AG04449 (cell line): ENCODE data around the gene JMJD6.

ENCODE experiments used
- CTCF ChIA-PET: fragments of 350-600 bp; formaldehyde crosslinking; extraction: SDS; loops from one replicate; lab custom pipeline; 2021; ENCODE audit warnings: antibody characterized with exemption; lab: Yijun Ruan, JAX
- POLR2A ChIA-PET: fragments of 400-600, 350-600 bp; formaldehyde crosslinking; extraction: SDS; loops from one replicate; lab custom pipeline; 2020; ENCODE audit warnings: antibody characterized with exemption, inconsistent platforms; lab: Yijun Ruan, JAX
- DNase-seq: peaks from one replicate; pipeline ENCODE4 v3.0.0-alpha.2; 2010; ENCODE audit warnings: low read depth, low spot score
- H3K4me3 ChIP-seq: 2 replicates; pipeline ENCODE4 v1.5.1; 2011; ENCODE audit warnings: low read depth, mild to moderate bottlenecking, control low read depth, low read length
- TF ChIP-seq, protein P1 (sequence below): IDR thresholded peaks from one replicate; pipeline ENCODE4 v1.5.1; 2011; ENCODE audit warnings: mild to moderate bottlenecking, moderate library complexity, low read length, control low read depth, inconsistent platforms; ENCODE audit not compliant: insufficient read depth; ENCODE audit errors: missing control alignments

The JMJD6 gene

GRCh38 chr17:76726231-76726775 lies at the start of gene JMJD6:
TSS of gene JMJD6 (minus strand) at chr17:76726606. CDS start at chr17:76726475, 131 bp downstream.
- DNase-seq: peak; percentile 75
- TF ChIP-seq, protein P1, sequence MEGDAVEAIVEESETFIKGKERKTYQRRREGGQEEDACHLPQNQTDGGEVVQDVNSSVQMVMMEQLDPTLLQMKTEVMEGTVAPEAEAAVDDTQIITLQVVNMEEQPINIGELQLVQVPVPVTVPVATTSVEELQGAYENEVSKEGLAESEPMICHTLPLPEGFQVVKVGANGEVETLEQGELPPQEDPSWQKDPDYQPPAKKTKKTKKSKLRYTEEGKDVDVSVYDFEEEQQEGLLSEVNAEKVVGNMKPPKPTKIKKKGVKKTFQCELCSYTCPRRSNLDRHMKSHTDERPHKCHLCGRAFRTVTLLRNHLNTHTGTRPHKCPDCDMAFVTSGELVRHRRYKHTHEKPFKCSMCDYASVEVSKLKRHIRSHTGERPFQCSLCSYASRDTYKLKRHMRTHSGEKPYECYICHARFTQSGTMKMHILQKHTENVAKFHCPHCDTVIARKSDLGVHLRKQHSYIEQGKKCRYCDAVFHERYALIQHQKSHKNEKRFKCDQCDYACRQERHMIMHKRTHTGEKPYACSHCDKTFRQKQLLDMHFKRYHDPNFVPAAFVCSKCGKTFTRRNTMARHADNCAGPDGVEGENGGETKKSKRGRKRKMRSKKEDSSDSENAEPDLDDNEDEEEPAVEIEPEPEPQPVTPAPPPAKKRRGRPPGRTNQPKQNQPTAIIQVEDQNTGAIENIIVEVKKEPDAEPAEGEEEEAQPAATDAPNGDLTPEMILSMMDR: no peak
- ChIA-PET POLR2A (interaction anchor here (0.9 to 2.7 kb wide), 5 partner anchors 9 to 46 kb away, joined by 4 to 28 read pairs (median 5); partner anchors contain the start of gene MFSD11), CTCF (interaction anchor here (2.9 to 6.5 kb wide), 2 partner anchors 11 to 168 kb away, joined by 10 to 74 read pairs; no protein-coding TSS in a partner anchor)
- H3K4me3 ChIP-seq: peak within 1 kb of the TSS; percentile 91

- CTCF ChIA-PET: interaction anchor here (0.9 to 1.2 kb wide), 2 partner anchors 252 to 281 kb away, joined by 3 read pairs; no protein-coding TSS in a partner anchor
- DNase-seq: no peak
Observed at GRCh38 chr17:76775021-76775600, 48.7 kb upstream of the JMJD6 start.

GRCh38 chr17:76772842-76773525 lies 46.6 kb upstream of the JMJD6 start:
- CTCF ChIA-PET: interaction anchor here (0.6 to 1.2 kb wide), 6 partner anchors 12 to 1414 kb away, joined by 3 to 4 read pairs (median 3); no protein-coding TSS in a partner anchor
- TF ChIP-seq, protein P1: no peak
- H3K4me3 ChIP-seq: peak overlapping the region; percentile 36
- peak; percentile 58 for DNase-seq
- POLR2A ChIA-PET: interaction anchor here (0.7 to 1.2 kb wide), 5 partner anchors 12 to 47 kb away, joined by 3 to 10 read pairs (median 4); partner anchors contain the start of genes JMJD6, METTL23, MFSD11 and SRSF2

More at GRCh38 chr17:76775021-76775600, 48.7 kb upstream of the JMJD6 start:
- POLR2A ChIA-PET: interaction anchor here (0.5 kb wide), 1 partner anchor 30 kb away, joined by 5 read pairs; no protein-coding TSS in a partner anchor
- TF ChIP-seq, protein P1: no peak
- no peak overlapping the region for H3K4me3 ChIP-seq

DNA sequence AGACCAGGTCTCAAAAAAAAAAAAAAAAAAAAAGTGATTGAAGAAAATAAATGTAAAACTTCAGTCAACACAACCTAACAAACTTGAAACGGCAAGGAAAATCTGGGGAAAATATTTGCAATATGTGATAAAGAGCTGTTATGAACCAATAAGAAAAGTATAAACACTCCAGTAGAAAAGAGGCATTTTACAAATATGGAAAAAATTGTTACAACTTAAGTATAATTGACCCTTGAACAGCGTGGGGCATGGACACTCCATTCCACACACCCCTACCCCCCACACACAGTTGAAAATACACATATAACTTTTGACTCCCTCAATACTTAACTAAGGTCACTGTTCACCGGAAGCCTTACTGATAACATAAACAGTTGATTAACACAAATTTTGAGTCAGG lies 32.2 kb upstream of the JMJD6 start:
- H3K4me3 ChIP-seq: no peak overlapping the region
- TF ChIP-seq, protein P1: no peak
- ChIA-PET POLR2A (no interaction called here), CTCF (no interaction called here)
- DNase-seq: no peak

DNA sequence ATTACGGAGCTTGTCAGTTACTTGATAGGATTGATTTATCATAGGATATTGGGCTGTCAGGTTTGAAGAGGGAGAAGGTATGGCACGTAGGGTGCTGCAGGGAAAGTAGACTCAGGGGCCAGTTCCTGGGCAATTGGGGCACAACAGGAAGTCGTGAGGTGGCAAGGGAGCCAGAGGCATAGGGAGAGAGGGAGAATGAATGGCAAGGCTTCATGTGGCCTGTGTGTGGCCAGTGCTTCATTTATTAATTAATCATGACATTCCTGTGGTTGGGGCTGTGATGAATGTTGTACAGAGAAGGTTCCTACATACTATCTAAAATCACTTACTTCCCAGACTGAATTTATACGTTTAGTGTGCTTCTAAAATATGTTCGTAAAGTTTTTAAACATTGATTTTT lies 30.9 kb upstream of the JMJD6 start:
- ChIA-PET POLR2A (no interaction called here), CTCF (no interaction called here)
- TF ChIP-seq, protein P1: no peak
- H3K4me3 ChIP-seq: no peak overlapping the region
- DNase-seq: no peak

DNA sequence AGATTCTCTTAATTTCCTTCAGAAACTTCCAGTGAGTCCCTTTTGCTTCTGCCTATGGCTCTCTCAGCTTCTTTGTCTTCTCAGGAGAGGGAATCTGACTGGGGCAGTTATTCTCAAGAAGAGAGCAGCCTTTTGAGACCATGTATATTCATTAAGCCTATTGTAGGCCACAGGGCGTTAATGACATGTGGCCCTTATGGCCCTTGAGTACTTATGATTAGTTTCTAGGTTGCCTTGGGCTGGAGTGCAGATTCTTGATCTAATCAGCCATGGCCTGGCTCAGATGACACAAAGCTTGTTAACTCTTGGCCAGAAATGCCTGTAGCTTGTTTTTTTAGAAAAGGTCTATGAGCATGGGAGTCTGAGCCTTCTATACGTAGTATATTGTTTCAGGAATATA lies 28.9 kb upstream of the JMJD6 start:
- no peak overlapping the region for H3K4me3 ChIP-seq
- TF ChIP-seq, protein P1: no peak
- ChIA-PET CTCF (interaction anchor here (0.6 kb wide), 1 partner anchor 12 kb away, joined by 3 read pairs; no protein-coding TSS in a partner anchor), POLR2A (no interaction called here)
- DNase-seq: no peak
